ENCODE results near the gene TMEM212. TPM values are rescaled to one million over a fixed set of nuclear protein-coding genes. Genes with fewer than 3 reads are reported as not detected.
A peak's percentile ranks its signal among the peaks of the same experiment; 100 is the strongest.

The TMEM212 gene
- total and polyA plus RNA-seq, 2 of the 13 experiments (the other 11 are each of a cell fraction or from before 2014, with no cell fraction given) = not detected

- TF ChIP-seq TFE3 (CRISPR knock-in tag; IDR thresholded peaks at IDR 0.05) = no peak
- peak; percentile 93; the same call in 1 of the 2 replicates for TF ChIP-seq ZSCAN21 (CRISPR knock-in tag; IDR thresholded peaks at IDR 0.05; ENCODE audit: borderline replicate concordance)
- TF ChIP-seq ZNF18 (CRISPR knock-in tag; IDR thresholded peaks at IDR 0.05; ENCODE audit: insufficient replicate concordance) = no peak
- TF ChIP-seq SMC3 (IDR thresholded peaks at IDR 0.05; ENCODE audit: low read length) = no peak
- no peak for TF ChIP-seq DBP (CRISPR knock-in tag; IDR thresholded peaks at IDR 0.05; ENCODE audit: not compliant biosample characterization)
- TF ChIP-seq PAXIP1 (CRISPR knock-in tag; conservative IDR thresholded peaks at IDR 0.05) = peak; percentile 63; the same call in 1 of the 2 replicates
- TF ChIP-seq EED (CRISPR knock-in tag; IDR thresholded peaks at IDR 0.05) = no peak
- 0 out of 2 replicates have a peak, but pooled peaks have one; percentile 45 for TF ChIP-seq BCL6 (CRISPR knock-in tag; IDR thresholded peaks at IDR 0.05)
- TF ChIP-seq ZNF709 (CRISPR knock-in tag; IDR thresholded peaks at IDR 0.05) = no peak
- TF ChIP-seq ZBTB2 (CRISPR knock-in tag; IDR thresholded peaks at IDR 0.05; ENCODE audit: low read depth) = 0 out of 2 replicates have a peak, but pooled peaks have one; percentile 8
- no peak for TF ChIP-seq ZNF83 (CRISPR knock-in tag; IDR thresholded peaks at IDR 0.05; ENCODE audit: borderline replicate concordance)
- TF ChIP-seq THAP9 (CRISPR knock-in tag; IDR thresholded peaks at IDR 0.05; ENCODE audit: borderline replicate concordance) = no peak
- no peak for TF ChIP-seq SKIL (CRISPR knock-in tag; IDR thresholded peaks at IDR 0.05; ENCODE audit: borderline replicate concordance)
- TF ChIP-seq ZNF160 (CRISPR knock-in tag; IDR thresholded peaks at IDR 0.05) = no peak
- no peak for TF ChIP-seq NFRKB (IDR thresholded peaks at IDR 0.05)
Measured at GRCh38 chr3:171809611-171809860, 33.6 kb upstream of the TMEM212 start (continued).

All from HepG2 (cell line).